Measurements from ENCODE around the gene ASB15.

- TF ChIP-seq CTCF (IDR thresholded peaks at IDR 0.05; ENCODE audit: borderline replicate concordance, extremely low read depth, low read length, poor library complexity, severe bottlenecking), result no peak
- TF ChIP-seq EZH2 (IDR thresholded peaks at IDR 0.05; ENCODE audit: borderline replicate concordance, low read depth, low read length, severe bottlenecking), result no peak
Observed at GRCh38 chr7:123673752-123674398, 72.3 kb downstream of the ASB15 start.
